Activated CD8-positive, alpha-beta memory T cell treated with anti-CD3 and anti-CD28 coated beads for 48 hours (primary cell): ENCODE data around the gene PDCD2L.
"Not testable (repeated sequence)": the region's sequence is repeated elsewhere in the genome, so short reads cannot be mapped to it uniquely, and the experiment has no call there.

Experiments used
- DNase-seq, 3 experiments: peaks; one replicate each; pipeline ENCODE4 v3.0.0-alpha.2; 2020; ENCODE audit warnings: low read depth in 2 of 3, low spot score in 2 of 3

Gene PDCD2L

GRCh38 chr19:34373601-34374288 is 30.5 kb upstream of the PDCD2L start:
- DNase-seq = no peak

GRCh38 chr19:34375598-34375997 is 28.6 kb upstream of the PDCD2L start:
- DNase-seq = no peak

GRCh38 chr19:34380639-34381241 is 23.5 kb upstream of the PDCD2L start:
- no peak for DNase-seq

GRCh38 chr19:34381399-34382251 is 22.6 kb upstream of the PDCD2L start:
- DNase-seq = no peak

- no peak for DNase-seq
These were observed 21.7 kb upstream of the PDCD2L start for GRCh38 chr19:34382471-34382870.

GRCh38 chr19:34383599-34383998 is 20.6 kb upstream of the PDCD2L start:
- DNase-seq = no peak

GRCh38 chr19:34386645-34387445 is 17.4 kb upstream of the PDCD2L start:
- no peak for DNase-seq

- no peak for DNase-seq
These were observed 16.8 kb upstream of the PDCD2L start for GRCh38 chr19:34387446-34387810.

GRCh38 chr19:34388745-34389144 is 15.5 kb upstream of the PDCD2L start:
- DNase-seq = not testable (repeated sequence)

- DNase-seq = no peak
These were observed 12.4 kb upstream of the PDCD2L start for GRCh38 chr19:34391813-34392212.

GRCh38 chr19:34393031-34393430 is 11.2 kb upstream of the PDCD2L start:
- DNase-seq = no peak

- no peak for DNase-seq
These were observed 10.6 kb upstream of the PDCD2L start for GRCh38 chr19:34393629-34394028.

- DNase-seq = no peak
These were observed 6.3 kb upstream of the PDCD2L start for GRCh38 chr19:34397853-34398252.

- no peak for DNase-seq
These were observed 4.3 kb upstream of the PDCD2L start for GRCh38 chr19:34399886-34400285.

GRCh38 chr19:34400844-34401243 is 3.4 kb upstream of the PDCD2L start:
- DNase-seq = not testable (repeated sequence)

- no peak for DNase-seq
These were observed 2.1 kb upstream of the PDCD2L start for GRCh38 chr19:34402074-34402600.

- no peak for DNase-seq
These were observed 453 bp upstream of the PDCD2L start for GRCh38 chr19:34403784-34404108.

GRCh38 chr19:34405892-34406660 is 1.9 kb downstream of the PDCD2L start:
- DNase-seq = no peak

- DNase-seq = no peak
These were observed 4.2 kb downstream of the PDCD2L start for GRCh38 chr19:34408411-34408810.
